Fibroblast of mammary gland (primary cell): Measurements from ENCODE around the gene GORASP1.

ENCODE experiments used
- DNase-seq: peaks from one replicate; pipeline ENCODE4 v3.0.0-alpha.2; 2010; ENCODE audit warnings: low read depth
- H3K4me3 ChIP-seq: 2 replicates; pipeline ENCODE4 v1.5.1; 2011; ENCODE audit warnings: low read depth, mild to moderate bottlenecking, low read length, moderate library complexity; ENCODE audit not compliant: control insufficient read depth
- TF ChIP-seq, protein P1 (sequence below): conservative IDR thresholded peaks from 2 replicates; pipeline ENCODE4 v1.5.1; 2011; ENCODE audit warnings: low read depth, low read length, inconsistent platforms; ENCODE audit not compliant: control insufficient read depth, insufficient read depth

GORASP1 gene

GRCh38 chr3:39114456-39114855 lies 7.0 kb upstream of the GORASP1 start:
- TF ChIP-seq, protein P1, sequence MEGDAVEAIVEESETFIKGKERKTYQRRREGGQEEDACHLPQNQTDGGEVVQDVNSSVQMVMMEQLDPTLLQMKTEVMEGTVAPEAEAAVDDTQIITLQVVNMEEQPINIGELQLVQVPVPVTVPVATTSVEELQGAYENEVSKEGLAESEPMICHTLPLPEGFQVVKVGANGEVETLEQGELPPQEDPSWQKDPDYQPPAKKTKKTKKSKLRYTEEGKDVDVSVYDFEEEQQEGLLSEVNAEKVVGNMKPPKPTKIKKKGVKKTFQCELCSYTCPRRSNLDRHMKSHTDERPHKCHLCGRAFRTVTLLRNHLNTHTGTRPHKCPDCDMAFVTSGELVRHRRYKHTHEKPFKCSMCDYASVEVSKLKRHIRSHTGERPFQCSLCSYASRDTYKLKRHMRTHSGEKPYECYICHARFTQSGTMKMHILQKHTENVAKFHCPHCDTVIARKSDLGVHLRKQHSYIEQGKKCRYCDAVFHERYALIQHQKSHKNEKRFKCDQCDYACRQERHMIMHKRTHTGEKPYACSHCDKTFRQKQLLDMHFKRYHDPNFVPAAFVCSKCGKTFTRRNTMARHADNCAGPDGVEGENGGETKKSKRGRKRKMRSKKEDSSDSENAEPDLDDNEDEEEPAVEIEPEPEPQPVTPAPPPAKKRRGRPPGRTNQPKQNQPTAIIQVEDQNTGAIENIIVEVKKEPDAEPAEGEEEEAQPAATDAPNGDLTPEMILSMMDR: no peak
- H3K4me3 ChIP-seq: no peak overlapping the region
- DNase-seq: no peak

- TF ChIP-seq, protein P1: no peak
- no peak for DNase-seq
- no peak overlapping the region for H3K4me3 ChIP-seq
Measured at GRCh38 chr3:39113291-39113690, 5.9 kb upstream of the GORASP1 start.

- no peak overlapping the region for H3K4me3 ChIP-seq
- no peak for DNase-seq
- TF ChIP-seq, protein P1: no peak
Measured at GRCh38 chr3:39112535-39112934, 5.1 kb upstream of the GORASP1 start.

- DNase-seq: no peak
Measured at GRCh38 chr3:39112113-39112512, 4.7 kb upstream of the GORASP1 start.

DNA sequence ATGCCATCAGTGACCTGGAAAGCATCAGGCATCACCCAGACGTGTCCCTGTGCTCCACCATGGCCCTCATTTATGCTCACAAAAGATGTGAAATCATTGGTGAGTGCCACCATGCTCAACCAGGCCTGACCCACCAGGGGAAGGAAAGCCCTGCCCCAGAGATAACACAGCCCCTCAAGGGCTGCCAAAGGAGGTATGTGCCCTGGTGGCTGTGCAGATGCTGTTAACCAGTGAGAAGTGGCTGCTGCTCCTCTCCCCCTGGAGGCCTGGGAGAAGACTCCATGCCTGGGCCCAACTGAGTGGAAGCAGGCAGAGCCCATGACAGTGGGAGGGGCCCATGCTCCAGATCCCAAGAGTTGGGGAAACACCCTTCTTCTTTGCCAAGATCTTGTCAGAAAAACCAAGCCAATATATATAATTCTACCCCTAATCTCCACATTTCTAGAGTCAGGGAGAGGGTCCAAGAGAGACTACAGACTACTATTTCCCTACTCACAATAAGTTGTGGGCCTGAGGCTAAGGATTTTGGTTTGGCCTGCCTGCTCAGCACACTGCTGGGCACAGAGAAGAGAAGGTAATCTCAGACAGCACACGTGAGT lies 2.7 kb upstream of the GORASP1 start:
- DNase-seq: no peak
- TF ChIP-seq, protein P1: no peak
- no peak overlapping the region for H3K4me3 ChIP-seq

More at GRCh38 chr3:39112113-39112512, 4.7 kb upstream of the GORASP1 start:
- TF ChIP-seq, protein P1: no peak
- H3K4me3 ChIP-seq: no peak overlapping the region

DNA sequence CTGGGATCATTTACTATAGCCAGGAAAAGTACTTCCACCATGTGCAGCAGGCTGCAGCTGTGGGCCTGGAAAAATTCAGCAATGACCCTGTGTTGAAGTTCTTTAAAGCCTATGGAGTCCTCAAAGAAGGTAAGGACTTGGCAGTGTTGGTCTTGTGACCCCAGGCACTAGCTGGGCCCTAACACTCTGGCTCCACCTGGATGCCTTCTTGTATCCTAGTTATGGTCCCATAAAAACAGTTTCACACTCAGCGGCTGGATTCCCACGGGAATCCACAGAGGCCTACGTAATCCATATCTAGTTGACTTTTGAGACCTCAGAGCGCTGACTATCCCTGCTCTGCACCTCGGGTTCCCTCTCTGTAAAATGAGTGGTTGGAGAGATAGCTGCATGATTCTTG lies 1.7 kb upstream of the GORASP1 start:
- TF ChIP-seq, protein P1: no peak
- no peak overlapping the region for H3K4me3 ChIP-seq
- no peak for DNase-seq
